HepG2 (cell line): Measurements from ENCODE around the gene SLC9A1. TPM values are rescaled to one million over a fixed set of nuclear protein-coding genes. Genes with fewer than 3 reads are reported as not detected.

Experiments used
- ATAC-seq: fragments of 200-7000 bp; cut with Tn5 transposase; 3 replicates; pipeline ENCODE4 v1.9.1; 2020; ENCODE audit warnings: mild to moderate bottlenecking, moderate library complexity
- BruUV-seq: library from RNA; stranded (reverse); fragments of 400-500 nt; replicated peaks from 2 replicates; lab custom pipeline; 2021; lab: Mats Ljungman, UMichigan
- CTCF ChIA-PET: fragments of 300-600 bp; formaldehyde crosslinking; extraction: SDS; loops from one replicate; lab custom pipeline; 2021; ENCODE audit warnings: low total read pairs, inconsistent platforms, low intra/inter-chr PET ratio; lab: Yijun Ruan, JAX
- POLR2A ChIA-PET: fragments of 350-600 bp; sonication (Branson Sonifier 250); formaldehyde crosslinking; loops from one replicate; lab custom pipeline; 2020; ENCODE audit warnings: antibody characterized with exemption, inconsistent platforms; lab: Yijun Ruan, JAX
- DNase-seq: peaks from one replicate; pipeline ENCODE4 v3.0.0-alpha.2; 2015; ENCODE audit warnings: low spot score
- FAIRE-seq: peaks from 3 replicates; lab custom pipeline; 2011; peaks lifted over from hg19 to GRCh38; lab: Jason Lieb, UNC
- H2AFZ ChIP-seq: one replicate; pipeline ENCODE4 v1.6.1; 2011; ENCODE audit warnings: low read length, inconsistent platforms
- H3K27ac ChIP-seq: fragments of 300-600 bp; 3 replicates; pipeline ENCODE4 v1.8.0; 2011; ENCODE audit warnings: mixed run types, mild to moderate bottlenecking, mixed read lengths, low read length, inconsistent platforms; ENCODE audit not compliant: insufficient read depth; ENCODE audit errors: extremely low read length
- H3K27me3 ChIP-seq, 2 experiments: fragments of 200-600 bp in 1 of 2; 2 replicates in 1 of 2; 3 replicates in 1 of 2; pipeline versions ENCODE4 v1.6.0 to v1.8.0; 2011; ENCODE audit warnings: low read length in 2 of 2, mild to moderate bottlenecking in 2 of 2, moderate library complexity in 2 of 2, inconsistent platforms in 1 of 2; ENCODE audit not compliant: insufficient read depth in 2 of 2, control insufficient read depth in 1 of 2
- H3K36me3 ChIP-seq, 2 experiments: fragments of 200-600 bp in 1 of 2; replicated peaks in 1 of 2; 2 replicates in 1 of 2; 3 replicates in 1 of 2; pipeline versions ENCODE4 v1.5.1 to v1.8.0; 2011; ENCODE audit warnings: low read length in 2 of 2, inconsistent platforms in 1 of 2; ENCODE audit not compliant: insufficient read depth in 2 of 2, control insufficient read depth in 1 of 2
- H3K4me1 ChIP-seq: 2 replicates; pipeline ENCODE4 v1.5.1; 2012; ENCODE audit warnings: low read length, inconsistent platforms; ENCODE audit not compliant: insufficient read depth
- H3K4me2 ChIP-seq: 2 replicates; pipeline ENCODE4 v1.6.0; 2011; ENCODE audit warnings: low read depth, low read length, inconsistent platforms
- H3K4me3 ChIP-seq, 3 experiments: fragments of 200-600 bp in 1 of 3; sonication (generic), shearing (Covaris generic) in 1 of 3; replicated peaks in 1 of 3; 2 replicates each; pipeline ENCODE4 v1.5.1; 2011 to 2016; ENCODE audit warnings: low read length in 3 of 3, inconsistent platforms in 2 of 3, low read depth in 2 of 3, mild to moderate bottlenecking in 2 of 3, control low read depth in 1 of 3, mixed read lengths in 1 of 3; ENCODE audit not compliant: insufficient read depth in 1 of 3
- H3K79me2 ChIP-seq: one replicate; pipeline ENCODE4 v1.6.1; 2011; ENCODE audit warnings: low read length, inconsistent platforms; ENCODE audit not compliant: insufficient read depth
- H3K9ac ChIP-seq: 2 replicates; pipeline ENCODE4 v1.6.0; 2011; ENCODE audit warnings: mild to moderate bottlenecking, low read depth, low read length, inconsistent platforms; ENCODE audit not compliant: insufficient read depth
- H3K9me3 ChIP-seq: 2 replicates; pipeline ENCODE4 v1.5.1; 2012; ENCODE audit warnings: mild to moderate bottlenecking, low read length
- H4K20me1 ChIP-seq: 2 replicates; pipeline ENCODE4 v1.6.0; 2011; ENCODE audit warnings: inconsistent platforms, mild to moderate bottlenecking, low read length, moderate library complexity; ENCODE audit not compliant: insufficient read depth
- CBX5 ChIP-seq: sonication (generic); formaldehyde crosslinking; IDR thresholded peaks from 2 replicates; pipeline ENCODE4 v1.4.0; 2020; ENCODE audit warnings: missing genetic modification reagents, borderline replicate concordance
- HNF4A ChIP-seq: sonication (generic); formaldehyde crosslinking; IDR thresholded peaks from 2 replicates; pipeline ENCODE4 v1.4.0; 2020; ENCODE audit warnings: missing genetic modification reagents
- HOXA9 ChIP-seq: sonication (generic); formaldehyde crosslinking; IDR thresholded peaks from 2 replicates; pipeline ENCODE4 v1.8.1; 2022; ENCODE audit warnings: missing genetic modification reagents, mild to moderate bottlenecking, moderate library complexity, borderline replicate concordance
- MEF2D ChIP-seq: sonication (generic); formaldehyde crosslinking; IDR thresholded peaks from 2 replicates; pipeline ENCODE4 v1.5.1; 2020; ENCODE audit warnings: mild to moderate bottlenecking, missing genetic modification reagents
- NFE2 ChIP-seq: sonication (generic); formaldehyde crosslinking; IDR thresholded peaks from 2 replicates; pipeline ENCODE4 v1.4.0; 2020; ENCODE audit warnings: missing genetic modification reagents
- NONO ChIP-seq, 2 experiments: fragments of 450-650 bp in 1 of 2; sonication (generic) in 1 of 2; formaldehyde crosslinking in 1 of 2; IDR thresholded peaks in 1 of 2; conservative IDR thresholded peaks in 1 of 2; 2 replicates each; pipeline versions ENCODE4 v1.6.1 to v1.8.0; 2017 to 2022; ENCODE audit warnings: mild to moderate bottlenecking in 1 of 2, missing genetic modification reagents in 1 of 2, moderate library complexity in 1 of 2
- ZFP90 ChIP-seq: sonication (generic); formaldehyde crosslinking; IDR thresholded peaks from 2 replicates; pipeline ENCODE4 v1.8.0; 2022; ENCODE audit warnings: missing genetic modification reagents, mild to moderate bottlenecking, inconsistent platforms, borderline replicate concordance
- ZFX ChIP-seq: sonication (generic); formaldehyde crosslinking; IDR thresholded peaks from 2 replicates; pipeline ENCODE4 v1.4.0; 2020; ENCODE audit warnings: mild to moderate bottlenecking, low read depth, missing genetic modification reagents, moderate library complexity
- ZNF317 ChIP-seq: sonication (generic); formaldehyde crosslinking; IDR thresholded peaks from 2 replicates; pipeline ENCODE4 v1.5.0; 2020; ENCODE audit warnings: mild to moderate bottlenecking, missing genetic modification reagents
- WGBS: methylation state at CpG from one replicate; pipeline ENCODE4 v1.1.6; 2017; ENCODE audit warnings: low lambda C conversion rate; 5-methylcytosine and 5-hydroxymethylcytosine counted together
- in situ Hi-C: cut with HindIII; loops from 2 replicates; pipeline ENCODE4 v1.10.0; 2017; ENCODE audit warnings: low pct_unique_long_range_greater_than_20kb; ENCODE audit not compliant: extremely low pct_ligation_motif_present
- intact Hi-C: fragments of 100-400 bp; cut with micrococcal nuclease; formaldehyde crosslinking; loops from one replicate; pipeline ENCODE4 v1.10.0; 2022; ENCODE audit not compliant: unreplicated experiment
- polyA plus RNA-seq, 8 experiments: library from polyadenylated mRNA; depleted of rRNA in 3 of 8; stranded (reverse) in 7 of 8; unstranded in 1 of 8; fragments of >200 nt; fragmentation: Illumina TruSeq in 4 of 8; extraction: Trizol in 4 of 8; gene quantifications; 2 replicates each; pipeline versions ENCODE4 v1.2.1 to v1.2.3, GENCODE V29; 2011 to 2016; ENCODE audit warnings: low read depth in 4 of 8, missing spikeins in 1 of 8, mixed read lengths in 1 of 8; ENCODE audit not compliant: insufficient read depth in 1 of 8
- total RNA-seq, 5 experiments: library from RNA; depleted of rRNA; stranded (reverse); fragments of >200 nt; fragmentation: Illumina TruSeq; extraction: Trizol; gene quantifications; 2 replicates each; pipeline ENCODE4 v1.2.3, GENCODE V29; 2016; ENCODE audit warnings: low read depth in 1 of 5
- TF ChIP-seq, protein P1 (sequence below): sonication (generic); formaldehyde crosslinking; IDR thresholded peaks from 2 replicates; pipeline ENCODE4 v1.4.0; 2020; ENCODE audit warnings: mild to moderate bottlenecking, missing genetic modification reagents
- TF ChIP-seq, protein P2 (sequence below): sonication (generic); formaldehyde crosslinking; conservative IDR thresholded peaks from 2 replicates; pipeline ENCODE4 v1.8.0; 2022; ENCODE audit warnings: mild to moderate bottlenecking, moderate library complexity, missing genetic modification reagents
- TF ChIP-seq, protein P3 (sequence below): sonication (generic); formaldehyde crosslinking; IDR thresholded peaks from 2 replicates; pipeline ENCODE4 v1.4.0; 2020; ENCODE audit warnings: missing genetic modification reagents, mild to moderate bottlenecking, borderline replicate concordance

Gene SLC9A1
- total and polyA plus RNA-seq, 2 of the 13 experiments (the other 11 are each of a cell fraction or from before 2014, with no cell fraction given), result 1.4 to 2.9 TPM

DNA sequence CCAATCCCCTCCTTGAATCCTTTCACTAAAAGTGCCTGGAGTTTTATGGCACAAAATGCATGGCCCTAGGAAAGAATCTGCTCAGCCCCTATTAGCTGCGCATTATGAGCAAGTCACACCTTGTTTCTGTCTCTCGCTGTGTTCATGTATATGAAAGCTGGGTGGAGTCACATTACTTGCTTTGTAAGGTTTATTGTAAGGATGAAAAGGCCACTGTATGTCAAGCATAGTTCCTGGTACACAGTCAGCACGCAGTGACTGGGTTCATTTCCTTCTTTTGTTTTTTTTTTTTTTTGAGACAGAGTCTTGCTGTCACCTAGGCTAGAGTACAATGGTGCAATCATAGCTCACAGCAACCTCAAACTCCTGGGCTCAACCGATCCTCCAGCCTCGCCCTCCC is 6.7 kb upstream of the SLC9A1 start:
- peaks cover 14% of the 10 kb centered on the region; the same call in 1 of the 2 replicates for H3K4me1 ChIP-seq
- H3K9ac ChIP-seq, result no peak overlapping the region
- no TSS peak for BruUV-seq
- in situ Hi-C loops, result no loop called here
- no peak overlapping the region for H3K4me2 ChIP-seq
- intact Hi-C loops, result no loop called here
- WGBS, result 20% methylated on average over 5 of the region's 5 CpGs
- ChIA-PET POLR2A (no interaction called here), CTCF (no interaction called here)
- no peak overlapping the region for H2AFZ ChIP-seq
- H3K27me3 ChIP-seq, result no peaks in the 10 kb centered on the region
- no peak for DNase-seq
- no peak overlapping the region for H3K27ac ChIP-seq
- FAIRE-seq, result no peak
- no peaks in the 10 kb centered on the region for H3K9me3 ChIP-seq
- no peaks in the 10 kb centered on the region for H4K20me1 ChIP-seq
- no peaks in the 10 kb centered on the region for H3K36me3 ChIP-seq
- no peaks in the 10 kb centered on the region for H3K79me2 ChIP-seq
- H3K4me3 ChIP-seq, result no peak overlapping the region
- ATAC-seq, result no peak
- TF ChIP-seq ZNF317 (CRISPR knock-in tag), result 0 out of 2 replicates have a peak, but pooled peaks have one; percentile 28
- TF ChIP-seq, protein P1, sequence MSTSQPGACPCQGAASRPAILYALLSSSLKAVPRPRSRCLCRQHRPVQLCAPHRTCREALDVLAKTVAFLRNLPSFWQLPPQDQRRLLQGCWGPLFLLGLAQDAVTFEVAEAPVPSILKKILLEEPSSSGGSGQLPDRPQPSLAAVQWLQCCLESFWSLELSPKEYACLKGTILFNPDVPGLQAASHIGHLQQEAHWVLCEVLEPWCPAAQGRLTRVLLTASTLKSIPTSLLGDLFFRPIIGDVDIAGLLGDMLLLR (CRISPR knock-in tag), result no peak

DNA sequence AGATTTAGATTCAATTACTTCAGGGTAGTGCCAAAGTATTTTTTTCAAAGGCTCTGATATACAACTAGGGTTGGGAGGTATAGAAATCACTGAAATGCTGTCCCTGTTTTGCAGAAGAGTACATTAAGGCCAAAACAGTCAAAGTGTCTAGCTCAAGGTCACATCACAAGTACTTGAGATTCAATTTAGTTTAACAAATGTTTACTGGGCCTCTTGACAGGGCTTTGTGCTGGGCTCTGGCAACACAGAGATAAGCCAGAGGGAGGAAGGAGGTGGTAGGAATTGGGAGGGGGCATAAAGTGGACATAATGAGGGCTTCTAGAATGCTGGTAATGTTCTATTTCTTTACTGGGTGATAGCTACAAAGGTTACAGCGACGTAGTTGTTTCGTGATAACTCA is 2.3 kb upstream of the SLC9A1 start:
- Histone ChIP-seq H3K9me3 (no peaks in the 10 kb centered on the region), H3K36me3 (no peaks in the 10 kb centered on the region), H3K27ac (no peak overlapping the region), H3K4me2 (no peak overlapping the region), H3K9ac (no peak overlapping the region), H3K27me3 (no peaks in the 10 kb centered on the region), H3K79me2 (peaks cover 2% of the 10 kb centered on the region), H4K20me1 (no peaks in the 10 kb centered on the region), H3K4me1 (peaks cover 38% of the 10 kb centered on the region), H3K4me3 (no peak overlapping the region), H2AFZ (no peak overlapping the region)
- no peak for DNase-seq
- 84% methylated on average over 3 of the region's 3 CpGs for WGBS
- no peak for ATAC-seq
- ChIA-PET CTCF (no interaction called here), POLR2A (interaction anchor here (1.5 kb wide), 1 partner anchor 35 kb away, joined by 3 read pairs; no protein-coding TSS in a partner anchor)
- intact Hi-C loops, result no loop called here
- no peak for FAIRE-seq
- no TSS peak for BruUV-seq
- in situ Hi-C loops, result no loop called here
- no peak for TF ChIP-seq ZFP90 (CRISPR knock-in tag)
- TF ChIP-seq MEF2D, result no peak
- TF ChIP-seq HNF4A (CRISPR knock-in tag), result no peak
- TF ChIP-seq, protein P2, sequence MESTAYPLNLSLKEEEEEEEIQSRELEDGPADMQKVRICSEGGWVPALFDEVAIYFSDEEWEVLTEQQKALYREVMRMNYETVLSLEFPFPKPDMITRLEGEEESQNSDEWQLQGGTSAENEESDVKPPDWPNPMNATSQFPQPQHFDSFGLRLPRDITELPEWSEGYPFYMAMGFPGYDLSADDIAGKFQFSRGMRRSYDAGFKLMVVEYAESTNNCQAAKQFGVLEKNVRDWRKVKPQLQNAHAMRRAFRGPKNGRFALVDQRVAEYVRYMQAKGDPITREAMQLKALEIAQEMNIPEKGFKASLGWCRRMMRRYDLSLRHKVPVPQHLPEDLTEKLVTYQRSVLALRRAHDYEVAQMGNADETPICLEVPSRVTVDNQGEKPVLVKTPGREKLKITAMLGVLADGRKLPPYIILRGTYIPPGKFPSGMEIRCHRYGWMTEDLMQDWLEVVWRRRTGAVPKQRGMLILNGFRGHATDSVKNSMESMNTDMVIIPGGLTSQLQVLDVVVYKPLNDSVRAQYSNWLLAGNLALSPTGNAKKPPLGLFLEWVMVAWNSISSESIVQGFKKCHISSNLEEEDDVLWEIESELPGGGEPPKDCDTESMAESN (CRISPR knock-in tag), result no peak
- TF ChIP-seq, protein P3, sequence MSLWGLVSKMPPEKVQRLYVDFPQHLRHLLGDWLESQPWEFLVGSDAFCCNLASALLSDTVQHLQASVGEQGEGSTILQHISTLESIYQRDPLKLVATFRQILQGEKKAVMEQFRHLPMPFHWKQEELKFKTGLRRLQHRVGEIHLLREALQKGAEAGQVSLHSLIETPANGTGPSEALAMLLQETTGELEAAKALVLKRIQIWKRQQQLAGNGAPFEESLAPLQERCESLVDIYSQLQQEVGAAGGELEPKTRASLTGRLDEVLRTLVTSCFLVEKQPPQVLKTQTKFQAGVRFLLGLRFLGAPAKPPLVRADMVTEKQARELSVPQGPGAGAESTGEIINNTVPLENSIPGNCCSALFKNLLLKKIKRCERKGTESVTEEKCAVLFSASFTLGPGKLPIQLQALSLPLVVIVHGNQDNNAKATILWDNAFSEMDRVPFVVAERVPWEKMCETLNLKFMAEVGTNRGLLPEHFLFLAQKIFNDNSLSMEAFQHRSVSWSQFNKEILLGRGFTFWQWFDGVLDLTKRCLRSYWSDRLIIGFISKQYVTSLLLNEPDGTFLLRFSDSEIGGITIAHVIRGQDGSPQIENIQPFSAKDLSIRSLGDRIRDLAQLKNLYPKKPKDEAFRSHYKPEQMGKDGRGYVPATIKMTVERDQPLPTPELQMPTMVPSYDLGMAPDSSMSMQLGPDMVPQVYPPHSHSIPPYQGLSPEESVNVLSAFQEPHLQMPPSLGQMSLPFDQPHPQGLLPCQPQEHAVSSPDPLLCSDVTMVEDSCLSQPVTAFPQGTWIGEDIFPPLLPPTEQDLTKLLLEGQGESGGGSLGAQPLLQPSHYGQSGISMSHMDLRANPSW (CRISPR knock-in tag), result no peak
- no peak for TF ChIP-seq NFE2
- no peak for TF ChIP-seq NONO (IDR thresholded peaks at IDR 0.05)
- no peak for TF ChIP-seq NONO (CRISPR knock-in tag; conservative IDR thresholded peaks at IDR 0.05)
- TF ChIP-seq ZFX, result no peak
- no peak for TF ChIP-seq CBX5
- no peak for TF ChIP-seq HOXA9
